HG02571 (cell line): Measurements from ENCODE around the gene CAMK2N1.

Experiments used
- ATAC-seq: cut with Tn5 transposase; IDR thresholded peaks from one replicate; pipeline ENCODE4 v1.9.1; 2021; ENCODE audit warnings: mild to moderate bottlenecking, moderate library complexity; ENCODE audit not compliant: unreplicated experiment

The CAMK2N1 gene

DNA sequence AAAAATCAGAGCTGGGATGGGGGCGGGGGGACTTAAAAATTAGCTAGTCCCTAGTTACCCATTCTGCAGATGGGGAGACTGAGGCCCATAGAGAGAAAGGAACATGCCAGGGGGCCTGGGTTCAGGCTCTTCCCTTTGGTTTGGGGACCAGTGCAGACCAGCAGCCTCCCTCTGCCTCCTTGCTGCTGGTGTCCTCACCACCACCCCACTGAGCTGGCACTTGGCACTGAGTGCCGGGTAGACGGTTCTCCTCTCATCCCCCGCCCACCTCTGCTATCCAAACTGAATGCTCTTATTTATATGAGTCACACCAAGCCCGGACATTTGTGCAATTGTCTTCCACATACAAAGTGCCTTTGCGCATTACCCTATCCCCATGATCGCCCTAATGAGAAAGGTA, 39.2 kb downstream of the CAMK2N1 start:
- no peak for ATAC-seq

DNA sequence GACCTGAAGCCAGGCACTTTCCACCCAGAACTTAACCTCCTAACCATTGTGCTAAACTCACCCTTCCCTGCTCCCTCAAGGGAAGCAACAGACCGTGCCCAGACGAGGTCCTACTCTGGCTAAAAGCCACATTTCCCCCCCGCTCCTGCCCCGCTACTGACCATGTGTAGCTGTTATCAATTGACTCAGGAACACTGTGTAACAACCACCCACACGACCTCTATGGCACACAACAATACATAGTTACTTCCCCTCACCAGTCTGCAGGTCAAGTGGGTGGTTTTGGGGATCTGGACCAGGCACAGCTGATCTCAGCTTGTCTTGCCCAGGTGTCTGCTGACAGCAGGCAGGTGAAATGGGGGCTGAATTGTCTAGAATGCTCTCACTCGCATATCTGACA, 40.1 kb downstream of the CAMK2N1 start:
- no peak for ATAC-seq

DNA sequence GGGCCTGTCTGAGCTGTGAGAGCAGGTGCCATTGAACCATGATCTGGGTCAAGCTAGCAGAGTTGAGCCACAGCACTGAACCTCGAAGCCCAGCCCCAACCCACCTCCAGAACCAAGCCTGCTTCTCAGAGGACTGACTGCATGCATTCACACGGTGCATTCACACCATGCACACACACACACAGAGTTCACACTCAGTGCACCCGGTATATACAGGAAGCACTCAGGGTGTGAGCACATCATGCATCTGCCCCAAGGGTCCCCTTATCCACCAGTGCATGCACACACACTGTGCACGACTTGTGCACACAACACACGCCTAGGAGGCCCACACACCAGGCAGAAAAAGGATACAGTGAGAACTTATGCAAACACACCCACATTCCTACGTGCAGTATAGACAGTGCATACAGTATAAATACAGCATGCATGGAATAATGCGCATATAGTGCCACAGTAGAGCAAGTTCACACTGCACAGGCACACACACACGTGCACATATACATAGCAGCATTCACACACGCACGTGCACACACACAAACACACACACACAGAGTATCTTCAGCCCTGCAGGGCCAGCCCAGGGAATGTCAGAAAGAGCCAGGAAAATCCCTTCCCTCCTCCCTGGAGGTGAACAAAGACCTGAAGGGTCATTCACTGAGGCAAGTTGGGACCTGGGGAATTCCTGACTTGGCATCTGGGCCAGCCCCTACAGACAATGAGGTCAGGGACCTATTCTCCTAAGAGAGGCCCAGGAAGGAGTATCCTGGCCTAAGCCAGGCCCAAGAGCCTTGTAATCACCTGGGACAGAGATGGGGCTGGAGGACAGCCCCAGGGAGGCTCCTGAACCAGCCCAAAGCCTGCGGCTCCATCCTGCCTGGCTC, 42.1 kb downstream of the CAMK2N1 start:
- ATAC-seq = no peak

DNA sequence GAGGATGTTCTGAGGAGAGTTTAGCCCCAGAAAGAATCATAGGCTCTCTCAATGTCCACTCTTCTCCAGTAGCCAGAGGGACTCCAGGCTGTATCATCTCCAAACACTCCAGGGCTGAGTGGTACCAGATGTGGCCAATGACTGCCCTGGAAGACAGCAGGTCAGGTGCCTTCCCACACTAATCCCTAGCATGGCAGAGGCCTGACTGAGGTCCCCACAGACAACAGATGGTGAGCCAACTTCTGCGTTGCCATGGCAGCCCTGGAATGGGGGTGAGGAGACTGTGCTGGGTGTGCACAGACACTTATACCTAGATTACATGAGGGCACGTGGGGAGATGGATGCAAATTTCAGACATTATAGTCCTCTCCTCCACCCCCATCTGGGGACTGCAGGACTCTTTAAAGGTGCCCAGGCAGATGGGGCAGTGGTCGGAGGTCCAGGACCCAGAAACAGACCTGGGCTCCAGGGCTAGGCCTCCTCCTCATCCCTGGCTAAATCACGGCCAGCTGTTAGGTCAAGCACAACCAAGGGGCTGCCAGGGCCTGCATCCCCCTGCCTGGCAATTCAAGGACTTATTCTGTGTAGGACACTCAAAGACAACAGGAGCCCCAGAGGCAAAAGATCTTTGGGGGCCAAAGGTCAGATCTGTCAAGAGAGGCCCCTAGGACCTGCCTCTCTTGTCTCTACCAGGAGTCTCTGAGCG, 42.9 kb downstream of the CAMK2N1 start:
- ATAC-seq = no peak

DNA sequence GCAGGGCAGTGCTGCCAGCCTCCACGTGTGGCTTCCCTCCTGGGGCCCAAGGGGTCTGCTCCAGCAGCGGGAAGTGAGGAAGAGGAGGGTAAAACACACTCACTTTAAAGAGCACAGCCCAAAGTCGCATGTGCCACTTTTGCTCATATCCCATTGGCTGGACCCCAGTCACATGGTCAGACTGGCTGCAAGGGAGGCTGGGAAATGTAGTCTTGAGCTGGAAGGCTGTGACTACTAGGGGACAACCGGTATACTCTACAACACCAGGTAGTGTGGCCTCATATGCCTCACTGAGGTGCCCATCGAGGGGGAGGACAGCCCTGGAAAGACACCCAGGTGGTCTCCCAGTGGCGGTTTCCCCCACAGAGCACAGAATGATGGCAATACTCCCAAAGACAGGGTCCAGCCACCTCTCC, 45.2 kb downstream of the CAMK2N1 start:
- no peak for ATAC-seq

DNA sequence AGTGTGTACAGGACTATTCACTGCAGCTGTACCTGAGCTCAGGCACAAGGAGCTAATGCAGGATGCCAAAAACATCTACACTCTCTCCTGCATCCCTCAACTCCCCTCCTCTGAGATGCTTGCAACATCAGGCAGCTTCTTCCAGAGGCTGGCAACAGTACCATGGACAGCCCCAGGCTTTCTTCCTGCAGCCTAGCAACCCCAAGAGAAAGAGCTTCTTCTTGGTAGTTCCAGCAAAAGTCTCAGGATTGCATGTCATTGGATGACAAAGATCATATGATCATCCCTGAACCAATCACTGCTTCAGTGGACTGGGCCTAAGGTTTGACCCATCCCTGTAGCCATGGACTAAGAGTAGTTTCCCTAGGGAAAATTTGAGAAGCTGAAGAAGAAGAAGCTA, 46.7 kb downstream of the CAMK2N1 start:
- ATAC-seq = no peak

DNA sequence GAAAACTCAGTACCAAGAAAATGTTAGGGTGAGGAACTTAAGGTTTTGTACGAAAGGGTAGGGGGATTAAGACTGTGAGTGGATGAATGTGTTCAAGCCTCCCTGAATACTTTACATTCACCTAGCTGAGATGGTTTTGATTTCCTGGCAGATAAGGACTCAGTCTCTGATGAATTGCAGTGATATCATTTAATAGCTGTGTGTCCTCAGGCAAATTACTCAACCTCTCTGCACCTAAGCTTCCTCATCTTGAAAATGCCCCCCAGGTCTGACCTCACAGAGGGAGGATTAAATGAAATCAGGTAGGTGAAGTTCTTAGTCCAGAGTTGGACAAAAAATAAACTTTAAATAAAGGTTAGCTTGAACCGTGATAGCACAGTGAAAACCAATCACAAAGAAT, 48.4 kb downstream of the CAMK2N1 start:
- ATAC-seq = no peak

DNA sequence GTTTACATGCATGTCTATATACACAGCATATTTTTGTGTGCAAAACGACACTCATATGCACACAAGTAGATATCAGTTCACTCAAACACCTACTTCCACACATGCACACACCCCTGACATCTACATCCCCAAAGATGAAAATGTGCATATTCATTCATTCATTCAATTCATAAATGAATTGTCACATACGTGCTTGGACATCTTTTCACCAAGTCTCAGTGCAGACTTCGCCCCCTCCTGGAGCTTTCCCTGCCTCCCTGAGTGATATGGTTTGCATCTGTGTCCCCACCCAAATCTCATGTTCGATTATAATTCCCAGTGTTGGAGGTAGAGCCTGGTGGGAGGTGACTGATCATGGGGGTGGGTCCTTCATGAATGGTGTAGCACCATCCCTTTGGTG, 53.1 kb downstream of the CAMK2N1 start:
- no peak for ATAC-seq
